Hepatocyte (in vitro differentiated cells): ENCODE measurements around the gene ZNF431.
"Not testable (repeated sequence)": the region's sequence is repeated elsewhere in the genome, so short reads cannot be mapped to it uniquely, and the experiment has no call there.

Experiments
- EZH2 ChIP-seq: fragments of 200-600 bp; sonication (generic); IDR thresholded peaks from 2 replicates; pipeline ENCODE4 v1.6.1; 2016; ENCODE audit warnings: antibody characterized with exemption, mild to moderate bottlenecking, borderline replicate concordance
- TF ChIP-seq, protein P1 (sequence below): fragments of 200-600 bp; sonication (generic); IDR thresholded peaks from 2 replicates; pipeline ENCODE4 v1.5.1; 2016; ENCODE audit warnings: antibody characterized with exemption, mild to moderate bottlenecking; ENCODE audit not compliant: poor library complexity

DNA sequence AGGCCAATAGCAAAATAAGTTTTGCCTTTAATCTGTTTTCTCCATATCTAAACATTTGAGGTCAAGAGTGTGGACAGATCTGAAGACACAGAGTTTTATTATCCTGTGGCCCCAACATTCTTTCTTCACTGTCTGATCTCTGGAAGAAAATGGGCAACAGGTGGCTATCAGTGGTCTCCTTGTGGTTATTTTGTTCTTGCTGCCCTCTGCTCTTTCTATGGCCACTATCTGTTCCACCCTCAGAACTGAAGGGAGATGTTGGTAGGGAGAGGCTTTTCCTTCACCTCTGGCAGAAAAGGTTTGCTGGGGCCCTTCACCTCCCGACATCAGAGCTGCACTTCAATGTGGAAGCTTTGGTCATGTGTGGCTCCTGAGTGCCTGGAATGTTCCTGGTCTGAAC is 834 bp upstream of the ZNF431 start:
- TF ChIP-seq, protein P1, sequence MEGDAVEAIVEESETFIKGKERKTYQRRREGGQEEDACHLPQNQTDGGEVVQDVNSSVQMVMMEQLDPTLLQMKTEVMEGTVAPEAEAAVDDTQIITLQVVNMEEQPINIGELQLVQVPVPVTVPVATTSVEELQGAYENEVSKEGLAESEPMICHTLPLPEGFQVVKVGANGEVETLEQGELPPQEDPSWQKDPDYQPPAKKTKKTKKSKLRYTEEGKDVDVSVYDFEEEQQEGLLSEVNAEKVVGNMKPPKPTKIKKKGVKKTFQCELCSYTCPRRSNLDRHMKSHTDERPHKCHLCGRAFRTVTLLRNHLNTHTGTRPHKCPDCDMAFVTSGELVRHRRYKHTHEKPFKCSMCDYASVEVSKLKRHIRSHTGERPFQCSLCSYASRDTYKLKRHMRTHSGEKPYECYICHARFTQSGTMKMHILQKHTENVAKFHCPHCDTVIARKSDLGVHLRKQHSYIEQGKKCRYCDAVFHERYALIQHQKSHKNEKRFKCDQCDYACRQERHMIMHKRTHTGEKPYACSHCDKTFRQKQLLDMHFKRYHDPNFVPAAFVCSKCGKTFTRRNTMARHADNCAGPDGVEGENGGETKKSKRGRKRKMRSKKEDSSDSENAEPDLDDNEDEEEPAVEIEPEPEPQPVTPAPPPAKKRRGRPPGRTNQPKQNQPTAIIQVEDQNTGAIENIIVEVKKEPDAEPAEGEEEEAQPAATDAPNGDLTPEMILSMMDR, result not testable (repeated sequence)
- TF ChIP-seq EZH2, result not testable (repeated sequence)
